ENCODE measurements around the gene HSPA4. TPM values are rescaled to one million over a fixed set of nuclear protein-coding genes. Genes with fewer than 3 reads are reported as not detected.
A peak's percentile ranks its signal among the peaks of the same experiment; 100 is the strongest.

HSPA4 gene
- total and polyA plus RNA-seq, 2 of the 13 experiments (the other 11 are each of a cell fraction or from before 2014, with no cell fraction given) = 36.6 to 231 TPM

- TF ChIP-seq, protein P1, sequence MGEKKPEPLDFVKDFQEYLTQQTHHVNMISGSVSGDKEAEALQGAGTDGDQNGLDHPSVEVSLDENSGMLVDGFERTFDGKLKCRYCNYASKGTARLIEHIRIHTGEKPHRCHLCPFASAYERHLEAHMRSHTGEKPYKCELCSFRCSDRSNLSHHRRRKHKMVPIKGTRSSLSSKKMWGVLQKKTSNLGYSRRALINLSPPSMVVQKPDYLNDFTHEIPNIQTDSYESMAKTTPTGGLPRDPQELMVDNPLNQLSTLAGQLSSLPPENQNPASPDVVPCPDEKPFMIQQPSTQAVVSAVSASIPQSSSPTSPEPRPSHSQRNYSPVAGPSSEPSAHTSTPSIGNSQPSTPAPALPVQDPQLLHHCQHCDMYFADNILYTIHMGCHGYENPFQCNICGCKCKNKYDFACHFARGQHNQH (CRISPR knock-in tag; IDR thresholded peaks at IDR 0.05) = peak; percentile 77; the same call in 1 of the 2 replicates
- TF ChIP-seq ZNF883 (CRISPR knock-in tag; IDR thresholded peaks at IDR 0.05; ENCODE audit: not compliant biosample characterization) = peak; percentile 57
- TF ChIP-seq ZNF747 (CRISPR knock-in tag; IDR thresholded peaks at IDR 0.05; ENCODE audit: borderline replicate concordance) = peak; percentile 65; the same call in 1 of the 2 replicates
- TF ChIP-seq, protein P2, sequence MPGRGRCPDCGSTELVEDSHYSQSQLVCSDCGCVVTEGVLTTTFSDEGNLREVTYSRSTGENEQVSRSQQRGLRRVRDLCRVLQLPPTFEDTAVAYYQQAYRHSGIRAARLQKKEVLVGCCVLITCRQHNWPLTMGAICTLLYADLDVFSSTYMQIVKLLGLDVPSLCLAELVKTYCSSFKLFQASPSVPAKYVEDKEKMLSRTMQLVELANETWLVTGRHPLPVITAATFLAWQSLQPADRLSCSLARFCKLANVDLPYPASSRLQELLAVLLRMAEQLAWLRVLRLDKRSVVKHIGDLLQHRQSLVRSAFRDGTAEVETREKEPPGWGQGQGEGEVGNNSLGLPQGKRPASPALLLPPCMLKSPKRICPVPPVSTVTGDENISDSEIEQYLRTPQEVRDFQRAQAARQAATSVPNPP (CRISPR knock-in tag; IDR thresholded peaks at IDR 0.05) = peak; percentile 72; the same call in 1 of the 2 replicates
- TF ChIP-seq ZNF775 (CRISPR knock-in tag; IDR thresholded peaks at IDR 0.05; ENCODE audit: borderline replicate concordance) = 0 out of 2 replicates have a peak, but pooled peaks have one; percentile 51
- peak; percentile 81 for TF ChIP-seq RBFOX2 (IDR thresholded peaks at IDR 0.05; ENCODE audit: low read depth, low read length)
- 0 out of 2 replicates have a peak, but pooled peaks have one; percentile 11 for TF ChIP-seq ZNF547 (CRISPR knock-in tag; IDR thresholded peaks at IDR 0.05)
- TF ChIP-seq, protein P3, sequence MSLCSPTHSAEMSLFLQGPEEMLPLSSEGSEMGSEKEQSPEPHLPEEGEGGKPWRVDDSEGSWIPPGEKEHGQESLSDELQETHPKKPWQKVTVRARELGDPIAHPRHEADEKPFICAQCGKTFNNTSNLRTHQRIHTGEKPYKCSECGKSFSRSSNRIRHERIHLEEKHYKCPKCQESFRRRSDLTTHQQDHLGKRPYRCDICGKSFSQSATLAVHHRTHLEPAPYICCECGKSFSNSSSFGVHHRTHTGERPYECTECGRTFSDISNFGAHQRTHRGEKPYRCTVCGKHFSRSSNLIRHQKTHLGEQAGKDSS (CRISPR knock-in tag; IDR thresholded peaks at IDR 0.05; ENCODE audit: borderline replicate concordance, low read depth) = no peak
- 0 out of 2 replicates have a peak, but pooled peaks have one; percentile 45 for TF ChIP-seq TMF1 (CRISPR knock-in tag; IDR thresholded peaks at IDR 0.05; ENCODE audit: low read depth)
- peak; percentile 89 for TF ChIP-seq PHF8 (CRISPR knock-in tag; IDR thresholded peaks at IDR 0.05)
- TF ChIP-seq ESRRA (CRISPR knock-in tag; IDR thresholded peaks at IDR 0.05; ENCODE audit: low read depth) = no peak
- 0 out of 2 replicates have a peak, but pooled peaks have one; percentile 40 for TF ChIP-seq PRDM10 (CRISPR knock-in tag; IDR thresholded peaks at IDR 0.05; ENCODE audit: low read depth)
- TF ChIP-seq EZH2 (conservative IDR thresholded peaks at IDR 0.05; ENCODE audit: low read depth, low read length) = no peak
- TF ChIP-seq ZNF20 (CRISPR knock-in tag; IDR thresholded peaks at IDR 0.05) = 0 out of 2 replicates have a peak, but pooled peaks have one; percentile 10
- TF ChIP-seq ZNF232 (CRISPR knock-in tag; IDR thresholded peaks at IDR 0.05; ENCODE audit: borderline replicate concordance) = no peak
- no peak for TF ChIP-seq PRMT3 (CRISPR knock-in tag; IDR thresholded peaks at IDR 0.05; ENCODE audit: borderline replicate concordance, low read depth)
- no peak for TF ChIP-seq GFI1 (CRISPR knock-in tag; IDR thresholded peaks at IDR 0.05; ENCODE audit: borderline replicate concordance)
- no peak for TF ChIP-seq ZNF44 (CRISPR knock-in tag; IDR thresholded peaks at IDR 0.05)
- 0 out of 2 replicates have a peak, but pooled peaks have one; percentile 29 for TF ChIP-seq ZNF879 (CRISPR knock-in tag; IDR thresholded peaks at IDR 0.05)
- peak; percentile 16; the same call in 1 of the 3 replicates for TF ChIP-seq MXI1 (IDR thresholded peaks at IDR 0.05; ENCODE audit: borderline replicate concordance, low read depth, low read length)
These were observed 25.8 kb upstream of the HSPA4 start, which contains the start of gene ZCCHC10 (continued) for GRCh38 chr5:133025804-133026663.
